HCT116 (cell line): ENCODE data around the gene TCEANC. TPM values are rescaled to one million over a fixed set of nuclear protein-coding genes. Genes with fewer than 3 reads are reported as not detected.

Experiments
- ATAC-seq: fragments of 200-7000 bp; cut with Tn5 transposase; 2 replicates; pipeline ENCODE4 v1.9.1; 2020; ENCODE audit warnings: mild to moderate bottlenecking, moderate library complexity
- BruUV-seq: library from RNA; stranded (reverse); fragments of 400-500 nt; replicated peaks from 2 replicates; lab custom pipeline; 2021; lab: Mats Ljungman, UMichigan
- CTCF ChIA-PET: fragments of 300-600 bp; sonication (Branson Sonifier 250); formaldehyde crosslinking; loops from one replicate; lab custom pipeline; 2021; ENCODE audit warnings: antibody characterized with exemption; lab: Charles Lee
- POLR2A ChIA-PET: fragments of 300-600, 350-600 bp; sonication (Branson Sonifier 250); formaldehyde crosslinking; loops from one replicate; lab custom pipeline; 2021; ENCODE audit warnings: antibody characterized with exemption; lab: Charles Lee
- RAD21 ChIA-PET, 2 experiments: fragments of 300-600 bp; sonication (Branson Sonifier 250); formaldehyde crosslinking; loops; one replicate each; lab custom pipeline; 2023; ENCODE audit warnings: low total read pairs in 2 of 2; ENCODE audit not compliant: uncharacterized antibody in 2 of 2, unreplicated experiment in 2 of 2, low non-redundant PET in 1 of 2; lab: Charles Lee
- DNase-seq: peaks from one replicate; pipeline ENCODE4 v3.0.0-alpha.2; 2010; ENCODE audit warnings: low read depth, low spot score
- H2AFZ ChIP-seq: fragments of 200-600 bp; shearing (Covaris generic), sonication (generic); 2 replicates; pipeline ENCODE4 v1.6.1; 2017; ENCODE audit warnings: low read depth, mixed run types, mixed read lengths, antibody characterized with exemption, low read length; ENCODE audit not compliant: poor library complexity, severe bottlenecking
- H3K27ac ChIP-seq: 2 replicates; pipeline ENCODE4 v1.5.1; 2012; ENCODE audit warnings: low read depth, low read length
- H3K27me3 ChIP-seq: fragments of 200-600 bp; sonication (generic); 2 replicates; pipeline ENCODE4 v1.6.1; 2016; ENCODE audit warnings: mixed run types, low read length, mixed read lengths; ENCODE audit not compliant: insufficient read depth
- H3K36me3 ChIP-seq, 2 experiments: fragments of 200-500 bp in 1 of 2; fragments of 200-600 bp in 1 of 2; sonication (Bioruptor generic) in 1 of 2; sonication (generic) in 1 of 2; 2 replicates each; pipeline versions ENCODE4 v1.5.1 to v1.6.1; 2014 to 2016; ENCODE audit warnings: low read length in 2 of 2, inconsistent platforms in 1 of 2, mixed read lengths in 1 of 2, mixed run types in 1 of 2; ENCODE audit not compliant: insufficient read depth in 2 of 2, control insufficient read depth in 1 of 2
- H3K4me1 ChIP-seq, 2 experiments: fragments of 200-600 bp in 1 of 2; sonication (generic) in 1 of 2; 2 replicates each; pipeline versions ENCODE4 v1.5.1 to v1.6.1; 2012 to 2017; ENCODE audit warnings: low read length in 2 of 2, inconsistent platforms in 1 of 2, mild to moderate bottlenecking in 1 of 2, mixed read lengths in 1 of 2, mixed run types in 1 of 2, moderate library complexity in 1 of 2; ENCODE audit not compliant: insufficient read depth in 2 of 2, control insufficient read depth in 1 of 2
- H3K4me2 ChIP-seq: fragments of 200-600 bp; sonication (generic); 2 replicates; pipeline ENCODE4 v1.6.1; 2017; ENCODE audit warnings: mixed run types, low read length, mixed read lengths
- H3K4me3 ChIP-seq, 2 experiments: fragments of 200-600 bp in 1 of 2; sonication (generic) in 1 of 2; replicated peaks in 1 of 2; 2 replicates each; pipeline ENCODE4 v1.5.1; 2011 to 2016; ENCODE audit warnings: low read length in 2 of 2, control low read depth in 1 of 2, low read depth in 1 of 2, mild to moderate bottlenecking in 1 of 2, mixed read lengths in 1 of 2, mixed run types in 1 of 2
- H3K79me2 ChIP-seq: fragments of 200-600 bp; sonication (generic); 2 replicates; pipeline ENCODE4 v1.6.1; 2017; ENCODE audit warnings: mild to moderate bottlenecking, mixed run types, low read length, moderate library complexity, mixed read lengths; ENCODE audit not compliant: insufficient read depth
- H3K9ac ChIP-seq: fragments of 200-600 bp; sonication (generic); 2 replicates; pipeline ENCODE4 v1.6.1; 2016; ENCODE audit warnings: low read length, mixed read lengths
- H3K9me2 ChIP-seq: fragments of 200-600 bp; sonication (generic), shearing (Covaris generic); 2 replicates; pipeline ENCODE4 v1.6.1; 2017; ENCODE audit warnings: mixed run types, mild to moderate bottlenecking, moderate library complexity; ENCODE audit not compliant: insufficient read depth
- H3K9me3 ChIP-seq, 2 experiments: fragments of 200-500 bp in 1 of 2; fragments of 200-600 bp in 1 of 2; sonication (Bioruptor generic) in 1 of 2; sonication (generic) in 1 of 2; 2 replicates each; pipeline ENCODE4 v1.6.1; 2014 to 2017; ENCODE audit warnings: low read length in 2 of 2, mixed read lengths in 2 of 2, inconsistent platforms in 1 of 2, low read depth in 1 of 2, mild to moderate bottlenecking in 1 of 2, mixed run types in 1 of 2, moderate library complexity in 1 of 2; ENCODE audit not compliant: control insufficient read depth in 1 of 2, insufficient read depth in 1 of 2
- H4K20me1 ChIP-seq: fragments of 200-600 bp; sonication (generic), shearing (Covaris generic); 2 replicates; pipeline ENCODE4 v1.6.1; 2017; ENCODE audit warnings: mixed run types, mild to moderate bottlenecking, moderate library complexity; ENCODE audit not compliant: insufficient read depth
- CBX3 ChIP-seq: IDR thresholded peaks from 2 replicates; pipeline ENCODE4 v1.6.1; 2012; ENCODE audit warnings: low read depth
- CEBPB ChIP-seq: IDR thresholded peaks from 2 replicates; pipeline ENCODE4 v1.6.1; 2012; ENCODE audit warnings: low read depth
- EZH2phosphoT487 ChIP-seq: fragments of 200-600 bp; IDR thresholded peaks from 2 replicates; pipeline ENCODE4 v1.6.1; 2018; ENCODE audit warnings: antibody characterized with exemption, borderline replicate concordance
- FOSL1 ChIP-seq: IDR thresholded peaks from 2 replicates; pipeline ENCODE4 v1.6.1; 2012; ENCODE audit warnings: low read depth
- POLR2AphosphoS5 ChIP-seq: IDR thresholded peaks from 2 replicates; pipeline ENCODE4 v1.6.1; 2011; ENCODE audit warnings: mild to moderate bottlenecking, low read depth, low read length, moderate library complexity
- SIN3A ChIP-seq: IDR thresholded peaks from 2 replicates; pipeline ENCODE4 v1.6.1; 2012; ENCODE audit warnings: low read depth
- SP1 ChIP-seq: IDR thresholded peaks from 2 replicates; pipeline ENCODE4 v1.6.1; 2012; ENCODE audit warnings: low read depth
- SRF ChIP-seq: IDR thresholded peaks from 2 replicates; pipeline ENCODE4 v1.6.1; 2012; ENCODE audit warnings: low read depth
- TCF7L2 ChIP-seq: IDR thresholded peaks from 2 replicates; pipeline ENCODE4 v1.7.0; 2011; ENCODE audit warnings: borderline replicate concordance, inconsistent platforms; ENCODE audit not compliant: insufficient read depth, insufficient read length; ENCODE audit errors: extremely low read depth
- YY1 ChIP-seq: IDR thresholded peaks from 2 replicates; pipeline ENCODE4 v1.6.1; 2011; ENCODE audit warnings: low read length, low read depth, moderate library complexity, mild to moderate bottlenecking; ENCODE audit not compliant: insufficient replicate concordance; ENCODE audit errors: extremely low read depth
- ZFX ChIP-seq: fragments of 450-650 bp; IDR thresholded peaks from 2 replicates; pipeline ENCODE4 v1.6.1; 2017
- intact Hi-C: fragments of 100-400 bp; cut with micrococcal nuclease; formaldehyde crosslinking; loops from 2 replicates; pipeline ENCODE4 v1.10.0; 2022
- total RNA-seq: library from RNA; stranded (reverse); gene quantifications from one replicate; pipeline ENCODE4 v1.2.1, GENCODE V29; 2021; ENCODE audit not compliant: unreplicated experiment
- TF ChIP-seq, protein P1 (sequence below): IDR thresholded peaks from 2 replicates; pipeline ENCODE4 v1.6.1; 2011; ENCODE audit warnings: mild to moderate bottlenecking, low read length, moderate library complexity; ENCODE audit not compliant: insufficient replicate concordance; ENCODE audit errors: extremely low read depth
- TF ChIP-seq, protein P2 (sequence below): IDR thresholded peaks from 2 replicates; pipeline ENCODE4 v1.6.1; 2012

Gene TCEANC
- total RNA-seq, 1 experiment from 2014 or later, result 1.2 TPM

DNA sequence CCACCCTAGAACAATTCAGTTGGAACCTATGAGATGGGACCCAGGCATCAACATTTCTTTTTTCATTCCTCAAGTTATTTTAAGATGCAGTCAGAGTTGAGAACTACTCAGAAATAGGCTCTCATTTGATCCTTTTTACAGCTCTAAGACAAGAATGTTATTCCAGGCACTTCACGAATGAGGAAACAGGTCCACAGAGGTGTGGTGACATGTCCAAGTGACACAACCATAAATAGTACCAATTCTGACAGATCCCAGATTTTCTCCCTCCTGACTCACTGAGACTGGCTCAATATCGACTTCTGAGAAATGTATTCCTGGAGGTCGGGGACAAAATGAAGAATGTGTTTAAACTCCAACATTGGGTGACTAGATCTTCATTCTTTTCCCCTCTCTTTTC lies 11.1 kb downstream of the TCEANC start (continued):
- TF ChIP-seq, protein P1, sequence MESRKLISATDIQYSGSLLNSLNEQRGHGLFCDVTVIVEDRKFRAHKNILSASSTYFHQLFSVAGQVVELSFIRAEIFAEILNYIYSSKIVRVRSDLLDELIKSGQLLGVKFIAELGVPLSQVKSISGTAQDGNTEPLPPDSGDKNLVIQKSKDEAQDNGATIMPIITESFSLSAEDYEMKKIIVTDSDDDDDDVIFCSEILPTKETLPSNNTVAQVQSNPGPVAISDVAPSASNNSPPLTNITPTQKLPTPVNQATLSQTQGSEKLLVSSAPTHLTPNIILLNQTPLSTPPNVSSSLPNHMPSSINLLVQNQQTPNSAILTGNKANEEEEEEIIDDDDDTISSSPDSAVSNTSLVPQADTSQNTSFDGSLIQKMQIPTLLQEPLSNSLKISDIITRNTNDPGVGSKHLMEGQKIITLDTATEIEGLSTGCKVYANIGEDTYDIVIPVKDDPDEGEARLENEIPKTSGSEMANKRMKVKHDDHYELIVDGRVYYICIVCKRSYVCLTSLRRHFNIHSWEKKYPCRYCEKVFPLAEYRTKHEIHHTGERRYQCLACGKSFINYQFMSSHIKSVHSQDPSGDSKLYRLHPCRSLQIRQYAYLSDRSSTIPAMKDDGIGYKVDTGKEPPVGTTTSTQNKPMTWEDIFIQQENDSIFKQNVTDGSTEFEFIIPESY, result no peak
- no peak for TF ChIP-seq FOSL1
- TF ChIP-seq POLR2AphosphoS5, result no peak
- no peak for TF ChIP-seq EZH2phosphoT487
- no peak for TF ChIP-seq TCF7L2
- TF ChIP-seq YY1, result no peak

DNA sequence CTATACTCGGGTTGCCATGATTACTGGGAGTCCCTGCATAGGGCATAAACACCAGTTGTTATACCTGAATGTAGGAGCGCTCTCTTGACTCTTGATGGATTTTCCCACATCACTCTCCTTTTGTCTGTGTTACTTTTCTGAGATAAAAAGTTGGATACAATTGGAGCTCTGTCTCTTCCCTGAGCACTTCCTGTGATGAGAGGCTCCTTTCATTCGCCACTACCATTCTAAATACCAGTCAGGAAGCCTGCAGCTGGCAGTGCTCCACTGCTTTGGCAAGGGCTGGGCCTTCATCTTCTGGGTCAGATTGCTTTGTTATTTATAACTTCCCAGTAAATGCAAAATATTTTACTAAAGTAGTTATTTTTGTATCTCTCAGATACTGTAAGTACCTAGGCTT lies 13.9 kb downstream of the TCEANC start:
- no peaks in the 10 kb centered on the region for H3K79me2 ChIP-seq
- no peak overlapping the region for H3K4me2 ChIP-seq
- H3K27ac ChIP-seq, result no peak overlapping the region
- no peaks in the 10 kb centered on the region for H4K20me1 ChIP-seq
- BruUV-seq, result no TSS peak
- ChIA-PET RAD21 (no interaction called here), CTCF (no interaction called here), POLR2A (no interaction called here)
- no peaks in the 10 kb centered on the region for H3K9me2 ChIP-seq
- no peak overlapping the region for H3K9ac ChIP-seq
- no peaks in the 10 kb centered on the region for H3K27me3 ChIP-seq
- H3K4me3 ChIP-seq, result no peak overlapping the region
- intact Hi-C loops, result no loop called here
- ATAC-seq (no peak), DNase-seq (no peak)
- peaks cover 9 to 28% of the 10 kb centered on the region in 2 experiments for H3K4me1 ChIP-seq
- TF ChIP-seq SP1 (no peak), CEBPB (no peak), TCF7L2 (no peak), EZH2phosphoT487 (no peak), YY1 (no peak), SRF (no peak), POLR2AphosphoS5 (no peak), SIN3A (no peak), CBX3 (no peak), ZFX (no peak)
- TF ChIP-seq, protein P2, sequence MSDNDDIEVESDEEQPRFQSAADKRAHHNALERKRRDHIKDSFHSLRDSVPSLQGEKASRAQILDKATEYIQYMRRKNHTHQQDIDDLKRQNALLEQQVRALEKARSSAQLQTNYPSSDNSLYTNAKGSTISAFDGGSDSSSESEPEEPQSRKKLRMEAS, result no peak
- H2AFZ ChIP-seq, result no peak overlapping the region
- no peaks in the 10 kb centered on the region for H3K9me3 ChIP-seq
- no peaks in the 10 kb centered on the region for H3K36me3 ChIP-seq
